GM23338 (cell line): ENCODE measurements around the gene RAC3. TPM values are rescaled to one million over a fixed set of nuclear protein-coding genes. Genes with fewer than 3 reads are reported as not detected.

Experiments
- ATAC-seq: fragments of 200-7000 bp; cut with Tn5 transposase; 3 replicates; pipeline ENCODE4 v1.9.1; 2020
- DNase-seq: peaks from one replicate; pipeline ENCODE4 v3.0.0-alpha.2; 2015; ENCODE audit warnings: low spot score
- H2AFZ ChIP-seq: fragments of 200-600 bp; sonication (generic); 2 replicates; pipeline ENCODE4 v1.8.0; 2016; ENCODE audit warnings: antibody characterized with exemption, mild to moderate bottlenecking, moderate library complexity
- H3F3A ChIP-seq: fragments of 200-600 bp; sonication (generic); replicated peaks from 2 replicates; pipeline ENCODE4 v1.8.0; 2017; ENCODE audit warnings: antibody characterized with exemption, mixed run types, low read depth
- H3K27ac ChIP-seq: fragments of 200-600 bp; sonication (generic); 2 replicates; pipeline ENCODE4 v1.6.1; 2016; ENCODE audit warnings: low read depth
- H3K27me3 ChIP-seq: fragments of 200-600 bp; sonication (generic); 2 replicates; pipeline ENCODE4 v1.8.0; 2016; ENCODE audit warnings: mild to moderate bottlenecking, mixed run types, moderate library complexity; ENCODE audit not compliant: insufficient read depth
- H3K36me3 ChIP-seq: fragments of 200-600 bp; sonication (generic); 2 replicates; pipeline ENCODE4 v1.8.0; 2016; ENCODE audit warnings: mild to moderate bottlenecking; ENCODE audit not compliant: insufficient read depth
- H3K4me1 ChIP-seq: fragments of 200-600 bp; sonication (generic); 2 replicates; pipeline ENCODE4 v1.8.0; 2016; ENCODE audit warnings: mild to moderate bottlenecking, moderate library complexity; ENCODE audit not compliant: insufficient read depth
- H3K4me2 ChIP-seq: fragments of 200-600 bp; sonication (generic); 2 replicates; pipeline ENCODE4 v1.7.1; 2017; ENCODE audit warnings: mixed run types
- H3K4me3 ChIP-seq: fragments of 200-600 bp; sonication (generic); 2 replicates; pipeline ENCODE4 v1.6.1; 2016; ENCODE audit warnings: mixed run types
- H3K79me2 ChIP-seq: fragments of 200-600 bp; sonication (generic); replicated peaks from 2 replicates; pipeline ENCODE4 v1.8.0; 2017; ENCODE audit warnings: mild to moderate bottlenecking; ENCODE audit not compliant: insufficient read depth
- H3K9me2 ChIP-seq: fragments of 200-600 bp; sonication (generic); 2 replicates; pipeline ENCODE4 v1.8.0; 2017; ENCODE audit not compliant: insufficient read depth
- H4K20me1 ChIP-seq: fragments of 200-600 bp; sonication (generic); replicated peaks from 2 replicates; pipeline ENCODE4 v1.8.0; 2017; ENCODE audit warnings: mild to moderate bottlenecking; ENCODE audit not compliant: insufficient read depth
- H3K27ac Mint-ChIP-seq: 2 replicates; pipeline ENCODE4 v1.8.0; 2020; ENCODE audit warnings: inconsistent platforms, mild to moderate bottlenecking, moderate library complexity, mixed read lengths
- H3K27me3 Mint-ChIP-seq: 3 replicates; pipeline ENCODE4 v1.8.0; 2022; ENCODE audit warnings: low read depth, mild to moderate bottlenecking, moderate library complexity, mixed read lengths, inconsistent platforms; ENCODE audit not compliant: insufficient read depth, poor library complexity
- H3K36me3 Mint-ChIP-seq: 3 replicates; pipeline ENCODE4 v1.8.0; 2021; ENCODE audit warnings: low read depth, mild to moderate bottlenecking, inconsistent platforms, moderate library complexity, mixed read lengths
- H3K4me1 Mint-ChIP-seq: 3 replicates; pipeline ENCODE4 v1.8.0; 2020; ENCODE audit warnings: mild to moderate bottlenecking, inconsistent platforms, mixed read lengths
- H3K4me3 Mint-ChIP-seq: 3 replicates; pipeline ENCODE4 v1.8.0; 2021; ENCODE audit warnings: moderate library complexity, mild to moderate bottlenecking, inconsistent platforms, mixed read lengths
- H3K9me3 Mint-ChIP-seq: 3 replicates; pipeline ENCODE4 v1.8.0; 2020; ENCODE audit warnings: moderate library complexity, mild to moderate bottlenecking, inconsistent platforms, mixed read lengths
- EZH2phosphoT487 ChIP-seq: fragments of 200-600 bp; sonication (generic); IDR thresholded peaks from one replicate; pipeline ENCODE4 v1.8.1; 2018; ENCODE audit warnings: antibody characterized with exemption; ENCODE audit not compliant: unreplicated experiment
- NANOG ChIP-seq: IDR thresholded peaks from 2 replicates; pipeline ENCODE4 v1.6.1; 2016; ENCODE audit warnings: antibody characterized with exemption, borderline replicate concordance
- POLR2AphosphoS5 ChIP-seq: IDR thresholded peaks from 2 replicates; pipeline ENCODE4 v1.6.1; 2016; ENCODE audit warnings: antibody characterized with exemption, low read depth
- STAT1 ChIP-seq: IDR thresholded peaks from one replicate; pipeline ENCODE4 v1.6.1; 2016; ENCODE audit warnings: antibody characterized with exemption; ENCODE audit not compliant: unreplicated experiment
- ZNF331 ChIP-seq: fragments of 250-450 bp; sonication (Bioruptor Pico); IDR thresholded peaks from 2 replicates; pipeline ENCODE4 v1.5.0; 2020; ENCODE audit warnings: low read depth, mild to moderate bottlenecking, moderate library complexity
- ZNF462 ChIP-seq: fragments of 250-450 bp; sonication (Bioruptor Pico); IDR thresholded peaks from 2 replicates; pipeline ENCODE4 v1.5.0; 2020; ENCODE audit warnings: mild to moderate bottlenecking, moderate library complexity
- polyA plus RNA-seq: library from polyadenylated mRNA; unstranded; fragments of >200 nt; fragmentation: Nextera tagmentation; extraction: Ambion mirVana; gene quantifications from 2 replicates; pipeline ENCODE4 v1.2.1, GENCODE V29; 2016
- total RNA-seq: library from RNA; depleted of rRNA; stranded (reverse); fragments of >200 nt; shearing (Covaris generic); gene quantifications from 2 replicates; pipeline ENCODE4 v1.2.3, GENCODE V29; 2014

Gene RAC3
- total and polyA plus RNA-seq, 2 experiments from 2014 or later, result 31.5 to 293 TPM

GRCh38 chr17:82014971-82015310 is 16.5 kb upstream of the RAC3 start:
- no peaks in the 10 kb centered on the region for H3K4me1 Mint-ChIP-seq
- no peaks in the 10 kb centered on the region for H3K9me3 Mint-ChIP-seq

More at GRCh38 chr17:82014971-82015310, 16.5 kb upstream of the RAC3 start:
- Mint-ChIP-seq H3K27me3 (peaks cover 10% of the 10 kb centered on the region), H3K36me3 (peaks cover 6% of the 10 kb centered on the region; the same call in 1 of the 3 replicates), H3K4me3 (no peak overlapping the region), H3K27ac (no peak overlapping the region)
- ATAC-seq (no peak), DNase-seq (no peak)
- no peak overlapping the region for H3K4me3 ChIP-seq
- no peak overlapping the region for H3K27ac ChIP-seq
- H3K4me2 ChIP-seq, result no peak overlapping the region
- no peaks in the 10 kb centered on the region for H3K27me3 ChIP-seq
- 0 out of 2 replicates have a peak, but pooled peaks cover 4% of the 10 kb centered on the region for H3F3A ChIP-seq
- no peaks in the 10 kb centered on the region for H3K9me2 ChIP-seq
- no peaks in the 10 kb centered on the region; the same call in 1 of the 2 replicates for H3K4me1 ChIP-seq
- H4K20me1 ChIP-seq, result no peaks in the 10 kb centered on the region; the same call in 1 of the 2 replicates
- no peak overlapping the region for H2AFZ ChIP-seq
- no peaks in the 10 kb centered on the region for H3K36me3 ChIP-seq
- no peak for TF ChIP-seq NANOG
- TF ChIP-seq ZNF462 (CRISPR knock-in tag), result no peak
- TF ChIP-seq ZNF331, result no peak
- no peak for TF ChIP-seq EZH2phosphoT487
- no peak for TF ChIP-seq POLR2AphosphoS5
- TF ChIP-seq STAT1, result no peak
- H3K79me2 ChIP-seq, result no peaks in the 10 kb centered on the region
